BLaER1 treated with 17β-estradiol and CSF1 and Interleukin-3, amounts not matched to agents 10 nM and 100 nM (cell line): ENCODE results near the gene FLRT3.

Source experiments
- H3K27ac ChIP-seq, 11 experiments: shearing (Covaris generic); formaldehyde crosslinking; 2 replicates each; pipeline ENCODE4 v1.8.1; 2022
- H3K27me3 ChIP-seq, 11 experiments: shearing (Covaris generic); formaldehyde crosslinking; 2 replicates each; pipeline ENCODE4 v1.8.1; 2022
- H3K36me3 ChIP-seq, 11 experiments: shearing (Covaris generic); formaldehyde crosslinking; 2 replicates each; pipeline ENCODE4 v1.8.1; 2022
- H3K4me1 ChIP-seq, 10 experiments: shearing (Covaris generic); formaldehyde crosslinking; 2 replicates each; pipeline ENCODE4 v1.8.1; 2022
- H3K4me2 ChIP-seq, 11 experiments: shearing (Covaris generic); formaldehyde crosslinking; 2 replicates each; pipeline ENCODE4 v1.8.1; 2022
- H3K4me3 ChIP-seq, 10 experiments: shearing (Covaris generic); formaldehyde crosslinking; 2 replicates each; pipeline ENCODE4 v1.8.1; 2022
- H3K9ac ChIP-seq, 11 experiments: shearing (Covaris generic); formaldehyde crosslinking; 2 replicates each; pipeline ENCODE4 v1.8.1; 2022
- H3K9me3 ChIP-seq, 11 experiments: shearing (Covaris generic); formaldehyde crosslinking; replicated peaks in 1 of 11; 2 replicates each; pipeline ENCODE4 v1.8.1; 2022
- H4K20me1 ChIP-seq, 11 experiments: shearing (Covaris generic); formaldehyde crosslinking; 2 replicates each; pipeline ENCODE4 v1.8.1; 2022
- Cebpa-rat ChIP-seq, 11 experiments: shearing (Covaris generic); IDR thresholded peaks; 2 replicates each; pipeline ENCODE4 v1.8.1; 2022

Gene FLRT3

GRCh38 chr20:14304472-14304871 lies 32.9 kb downstream of the FLRT3 start:
- H3K36me3 ChIP-seq: no peaks in the 10 kb centered on the region
- no peaks in the 10 kb centered on the region for H4K20me1 ChIP-seq
- no peak overlapping the region for H3K9ac ChIP-seq
- no peaks in the 10 kb centered on the region for H3K27me3 ChIP-seq
- H3K27ac ChIP-seq: no peak overlapping the region
- TF ChIP-seq Cebpa-rat (IDR thresholded peaks at IDR 0.05): no peak
- no peaks in the 10 kb centered on the region for H3K4me1 ChIP-seq
- no peak overlapping the region for H3K4me2 ChIP-seq
- no peak overlapping the region for H3K4me3 ChIP-seq
- no peaks in the 10 kb centered on the region for H3K9me3 ChIP-seq

DNA sequence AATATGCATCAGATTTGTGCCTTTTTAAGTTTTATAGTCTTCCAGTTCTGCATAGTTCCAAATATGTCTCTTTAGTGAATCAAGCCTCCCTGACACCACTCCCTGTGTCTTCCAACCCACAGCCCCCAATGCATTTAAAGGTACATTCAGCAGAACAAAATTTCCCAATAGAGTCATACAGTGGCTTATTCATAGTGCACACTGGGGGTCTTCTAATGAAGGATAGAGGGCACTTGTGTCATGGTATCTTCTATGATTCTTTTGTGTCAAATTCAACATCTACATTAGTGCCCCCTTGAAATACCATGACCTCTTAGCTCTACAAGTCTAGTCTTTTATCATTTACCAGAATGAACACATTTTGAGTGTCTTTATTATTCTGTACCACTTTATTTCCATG lies 33.8 kb downstream of the FLRT3 start:
- no peaks in the 10 kb centered on the region for H4K20me1 ChIP-seq
- H3K9me3 ChIP-seq: no peaks in the 10 kb centered on the region
- no peak overlapping the region for H3K27ac ChIP-seq
- H3K4me3 ChIP-seq: no peak overlapping the region
- no peak overlapping the region for H3K4me2 ChIP-seq
- H3K4me1 ChIP-seq: no peaks in the 10 kb centered on the region
- H3K36me3 ChIP-seq: no peaks in the 10 kb centered on the region
- no peak overlapping the region for H3K9ac ChIP-seq
- TF ChIP-seq Cebpa-rat (IDR thresholded peaks at IDR 0.05): no peak
- no peaks in the 10 kb centered on the region for H3K27me3 ChIP-seq

DNA sequence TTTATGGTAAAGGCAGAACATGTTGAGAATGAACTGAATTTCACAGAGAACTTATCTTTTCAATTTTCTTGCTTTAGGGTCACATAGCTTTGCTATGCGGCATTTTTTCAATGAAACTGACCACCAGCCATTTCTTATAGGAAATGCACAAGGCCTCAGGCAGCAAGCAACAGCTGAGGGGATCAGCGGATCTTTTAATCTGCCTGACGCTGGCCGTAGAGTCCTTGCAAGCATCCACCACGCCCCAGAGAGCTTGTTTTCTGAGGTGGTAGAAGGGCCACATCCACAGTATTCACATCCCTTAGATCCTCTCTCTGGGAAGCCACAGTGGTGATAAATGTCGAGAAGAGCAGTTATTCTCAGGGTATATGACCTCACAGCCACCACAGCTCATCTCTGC lies 34.3 kb downstream of the FLRT3 start:
- Histone ChIP-seq H3K4me1 (no peaks in the 10 kb centered on the region), H3K9ac (no peak overlapping the region), H3K27ac (no peak overlapping the region), H3K4me3 (no peak overlapping the region), H4K20me1 (no peaks in the 10 kb centered on the region), H3K36me3 (no peaks in the 10 kb centered on the region), H3K4me2 (no peak overlapping the region), H3K27me3 (no peaks in the 10 kb centered on the region), H3K9me3 (no peaks in the 10 kb centered on the region)
- TF ChIP-seq Cebpa-rat (IDR thresholded peaks at IDR 0.05): no peak

DNA sequence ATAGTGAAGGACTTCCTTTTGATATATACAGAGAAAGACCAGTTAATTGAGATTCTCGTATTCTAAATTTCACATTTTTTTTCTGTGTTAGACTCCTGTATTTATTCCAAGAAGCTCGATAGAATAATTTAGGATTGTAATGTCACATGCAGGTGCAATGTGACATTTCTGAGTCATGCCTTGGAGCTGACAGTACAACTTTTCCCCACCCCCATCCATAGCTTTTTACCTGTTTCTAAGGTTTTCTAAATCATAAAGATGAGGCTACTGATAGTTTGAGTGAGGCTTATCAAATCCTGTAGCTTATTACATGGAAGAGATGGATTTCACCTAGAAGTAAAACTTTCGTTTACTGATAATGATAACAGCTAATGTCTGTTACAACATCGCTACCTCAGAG lies 37.6 kb downstream of the FLRT3 start:
- Histone ChIP-seq H3K36me3 (no peaks in the 10 kb centered on the region), H3K4me1 (0 out of 20 replicates have a peak, but pooled peaks cover 0 to 5% (median 0%) of the 10 kb centered on the region in 10 experiments), H3K27me3 (no peaks in the 10 kb centered on the region), H3K9ac (no peak overlapping the region), H3K27ac (no peak overlapping the region), H3K9me3 (no peaks in the 10 kb centered on the region), H4K20me1 (no peaks in the 10 kb centered on the region), H3K4me2 (no peak overlapping the region), H3K4me3 (no peak overlapping the region)
- no peak for TF ChIP-seq Cebpa-rat (IDR thresholded peaks at IDR 0.05)

GRCh38 chr20:14295770-14296309 lies 41.6 kb downstream of the FLRT3 start:
- Histone ChIP-seq H4K20me1 (no peaks in the 10 kb centered on the region), H3K9me3 (no peaks in the 10 kb centered on the region), H3K4me2 (no peak overlapping the region), H3K9ac (no peak overlapping the region), H3K27ac (no peak overlapping the region), H3K4me3 (no peak overlapping the region), H3K27me3 (no peaks in the 10 kb centered on the region), H3K4me1 (0 out of 20 replicates have a peak, but pooled peaks cover 0 to 5% (median 0%) of the 10 kb centered on the region in 10 experiments), H3K36me3 (no peaks in the 10 kb centered on the region)
- no peak for TF ChIP-seq Cebpa-rat (IDR thresholded peaks at IDR 0.05)

- Histone ChIP-seq H3K27me3 (no peaks in the 10 kb centered on the region), H3K9me3 (no peaks in the 10 kb centered on the region), H3K27ac (no peak overlapping the region), H3K9ac (no peak overlapping the region), H3K4me3 (no peak overlapping the region), H4K20me1 (no peaks in the 10 kb centered on the region), H3K4me2 (no peak overlapping the region), H3K4me1 (0 out of 20 replicates have a peak, but pooled peaks cover 0 to 5% (median 0%) of the 10 kb centered on the region in 10 experiments), H3K36me3 (no peaks in the 10 kb centered on the region)
- no peak for TF ChIP-seq Cebpa-rat (IDR thresholded peaks at IDR 0.05)
These were observed 42.2 kb downstream of the FLRT3 start for GRCh38 chr20:14295238-14295637.

DNA sequence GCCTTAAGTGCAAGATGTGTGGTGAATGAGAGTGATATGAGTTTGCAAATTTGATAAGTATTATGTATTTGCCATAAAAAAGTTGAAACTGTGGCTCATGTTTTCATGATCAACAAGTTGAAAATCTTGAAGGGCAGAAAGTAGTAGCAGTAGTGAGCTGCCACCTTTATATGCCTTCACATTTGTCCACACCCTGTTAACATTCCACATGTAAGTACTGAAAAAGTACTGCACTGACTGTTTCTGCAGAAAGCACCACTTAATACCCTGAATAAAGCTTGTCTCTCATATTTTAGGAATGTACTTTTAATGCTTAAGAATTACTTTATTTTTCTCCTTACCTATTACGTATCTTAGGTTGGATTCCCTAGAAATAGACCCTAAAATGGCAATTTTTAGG lies 45.9 kb downstream of the FLRT3 start:
- Histone ChIP-seq H3K4me1 (0 out of 20 replicates have a peak, but pooled peaks cover 0 to 5% (median 0%) of the 10 kb centered on the region in 10 experiments), H3K36me3 (no peaks in the 10 kb centered on the region), H3K9ac (no peak overlapping the region), H3K27ac (no peak overlapping the region), H3K4me2 (no peak overlapping the region), H3K9me3 (no peaks in the 10 kb centered on the region), H3K27me3 (no peaks in the 10 kb centered on the region), H4K20me1 (no peaks in the 10 kb centered on the region), H3K4me3 (no peak overlapping the region)
- TF ChIP-seq Cebpa-rat (IDR thresholded peaks at IDR 0.05): no peak

DNA sequence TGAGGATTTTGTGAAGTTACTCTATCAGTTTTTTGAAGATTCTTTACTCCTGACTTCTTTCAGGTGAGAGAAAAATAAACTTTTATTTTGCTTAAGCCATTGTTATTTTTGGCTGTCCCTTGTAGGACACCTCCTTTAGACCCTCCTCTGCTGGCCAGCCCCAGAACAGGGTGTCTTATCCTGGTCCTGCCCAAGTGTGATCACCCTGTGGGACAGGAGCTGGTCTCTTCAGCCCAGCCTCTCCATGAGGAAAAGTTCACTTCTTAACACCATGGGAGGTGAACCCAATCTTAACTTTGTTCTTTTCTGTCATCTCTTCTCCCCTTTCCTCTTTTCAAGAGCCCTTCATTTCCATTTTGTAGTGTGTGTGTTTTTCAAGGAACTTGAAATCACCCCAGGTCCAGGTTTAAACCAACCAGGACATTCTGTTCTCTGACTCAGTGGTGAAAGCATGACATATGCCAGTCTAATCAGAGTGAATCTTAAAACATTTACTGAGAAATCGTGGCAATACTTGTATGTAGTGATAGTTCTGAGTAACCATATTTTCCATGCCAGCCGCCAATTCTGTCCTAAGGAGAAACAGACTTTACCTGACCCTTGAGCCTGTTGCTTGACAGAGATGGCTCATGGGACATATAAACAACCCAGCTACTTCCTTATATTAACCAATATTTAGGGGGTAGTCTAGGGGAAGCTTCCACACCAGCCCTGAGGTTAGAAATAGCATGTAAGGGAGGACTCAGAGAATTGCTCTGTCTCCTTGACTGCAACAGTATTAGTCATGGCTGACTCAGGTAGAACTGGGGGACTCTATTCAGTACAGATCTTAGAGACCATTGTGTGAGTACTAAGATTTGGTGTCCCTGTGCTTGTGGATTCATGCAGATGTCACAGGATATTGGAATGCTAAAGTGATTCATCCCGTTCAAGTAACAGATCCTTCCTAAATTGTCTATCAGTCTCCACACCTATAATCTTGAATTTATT lies 48.8 kb downstream of the FLRT3 start:
- Histone ChIP-seq H3K4me2 (no peak overlapping the region), H3K4me3 (no peak overlapping the region), H4K20me1 (no peaks in the 10 kb centered on the region), H3K9me3 (no peaks in the 10 kb centered on the region), H3K27me3 (no peaks in the 10 kb centered on the region), H3K9ac (no peak overlapping the region), H3K36me3 (no peaks in the 10 kb centered on the region), H3K27ac (no peak overlapping the region), H3K4me1 (no peaks in the 10 kb centered on the region)
- TF ChIP-seq Cebpa-rat (IDR thresholded peaks at IDR 0.05): no peak

DNA sequence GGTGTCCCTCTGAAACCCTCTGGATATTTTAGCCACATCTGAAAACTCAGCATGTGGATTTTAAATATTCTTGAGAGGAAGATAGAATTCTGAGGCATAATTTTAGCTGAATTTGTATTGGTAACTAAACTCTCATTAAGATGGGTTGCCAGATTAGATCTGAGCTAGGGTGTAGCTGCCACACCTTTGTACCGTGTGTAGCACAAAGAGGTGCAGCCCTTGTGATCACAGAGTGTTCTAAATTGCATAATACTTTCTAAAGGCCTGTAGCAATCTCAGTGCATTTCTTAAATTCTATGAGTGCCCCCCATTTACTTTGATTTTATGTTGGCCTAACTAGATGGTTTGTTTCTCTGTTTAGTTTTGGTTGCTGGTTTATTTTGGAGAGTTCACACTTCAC lies 53.0 kb downstream of the FLRT3 start:
- H3K36me3 ChIP-seq: no peaks in the 10 kb centered on the region
- no peak overlapping the region for H3K4me3 ChIP-seq
- H3K4me1 ChIP-seq: no peaks in the 10 kb centered on the region
- no peak overlapping the region for H3K27ac ChIP-seq
- no peak for TF ChIP-seq Cebpa-rat (IDR thresholded peaks at IDR 0.05)
- H3K9ac ChIP-seq: no peak overlapping the region
- H3K9me3 ChIP-seq: no peaks in the 10 kb centered on the region
- no peaks in the 10 kb centered on the region for H3K27me3 ChIP-seq
- no peak overlapping the region for H3K4me2 ChIP-seq
- H4K20me1 ChIP-seq: no peaks in the 10 kb centered on the region

DNA sequence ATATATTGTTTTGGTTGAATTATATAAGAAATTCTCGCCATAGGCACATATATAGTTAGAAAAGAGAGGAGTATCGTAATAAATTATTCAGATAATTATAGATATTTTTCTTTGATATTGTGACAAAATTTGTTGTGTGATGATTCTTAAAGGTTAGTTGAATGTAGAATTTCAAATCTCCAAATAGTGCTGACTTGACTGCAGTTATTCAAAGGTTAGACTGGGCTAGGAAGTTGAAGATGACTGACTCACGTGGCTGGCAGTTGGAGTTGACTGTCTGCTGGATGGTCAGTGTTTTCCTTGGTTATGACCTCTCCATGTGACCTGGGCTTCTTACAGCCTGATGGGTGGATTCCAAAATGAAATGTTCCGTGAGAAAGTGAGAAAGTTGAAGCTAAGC lies 55.3 kb downstream of the FLRT3 start:
- no peak overlapping the region for H3K4me3 ChIP-seq
- no peak for TF ChIP-seq Cebpa-rat (IDR thresholded peaks at IDR 0.05)
- no peak overlapping the region for H3K9ac ChIP-seq
- no peaks in the 10 kb centered on the region for H3K9me3 ChIP-seq
- H3K27ac ChIP-seq: no peak overlapping the region
- H4K20me1 ChIP-seq: no peaks in the 10 kb centered on the region
- no peaks in the 10 kb centered on the region for H3K4me1 ChIP-seq
- H3K36me3 ChIP-seq: no peaks in the 10 kb centered on the region
- no peaks in the 10 kb centered on the region for H3K27me3 ChIP-seq
- H3K4me2 ChIP-seq: no peak overlapping the region
